Naive thymus-derived CD4-positive, alpha-beta T cell (primary cell): ENCODE measurements around the gene ERVFRD-1. TPM values are rescaled to one million over a fixed set of nuclear protein-coding genes. Genes with fewer than 3 reads are reported as not detected.
A peak's percentile ranks its signal among the peaks of the same experiment; 100 is the strongest.
"Not testable (repeated sequence)": the region's sequence is repeated elsewhere in the genome, so short reads cannot be mapped to it uniquely, and the experiment has no call there.

Experiments
- ATAC-seq: fragments of 150-1000 bp; cut with Tn5 transposase; 2 replicates; pipeline ENCODE4 v1.10.0; 2021; ENCODE audit warnings: mild to moderate bottlenecking, moderate library complexity
- CTCF ChIA-PET: fragments of 350-600 bp; sonication (Branson Sonifier 250); formaldehyde crosslinking; loops from one replicate; lab custom pipeline; 2021; ENCODE audit warnings: antibody characterized with exemption; lab: Charles Lee
- POLR2A ChIA-PET: fragments of 350-600 bp; sonication (Branson Sonifier 250); formaldehyde crosslinking; loops from one replicate; lab custom pipeline; 2021; ENCODE audit warnings: antibody characterized with exemption, inconsistent platforms; lab: Charles Lee
- DNase-seq, 9 donors: peaks; one replicate each; pipeline versions ENCODE4 v3.0.0 to v3.0.0-alpha.2; 2020 to 2022; ENCODE audit warnings: mixed read lengths in 1 of 9
- H3K27ac ChIP-seq: one replicate; pipeline ENCODE4 v1.7.0; 2013; ENCODE audit warnings: mild to moderate bottlenecking, low read depth, low read length, moderate library complexity
- H3K27me3 ChIP-seq, 2 donors: one replicate each; pipeline ENCODE4 v1.7.0; 2013; ENCODE audit warnings: low read length in 2 of 2, mild to moderate bottlenecking in 2 of 2, moderate library complexity in 2 of 2; ENCODE audit not compliant: control insufficient read depth in 2 of 2, insufficient read depth in 2 of 2
- H3K36me3 ChIP-seq, 3 experiments: 1 replicate in 2 of 3; 2 replicates in 1 of 3; pipeline ENCODE4 v1.7.0; 2013; ENCODE audit warnings: low read length in 3 of 3, mild to moderate bottlenecking in 3 of 3, moderate library complexity in 1 of 3; ENCODE audit not compliant: insufficient read depth in 3 of 3, control insufficient read depth in 2 of 3
- H3K4me1 ChIP-seq, 2 donors: one replicate each; pipeline ENCODE4 v1.7.0; 2013; ENCODE audit warnings: low read length in 2 of 2, mild to moderate bottlenecking in 2 of 2, moderate library complexity in 1 of 2; ENCODE audit not compliant: control insufficient read depth in 2 of 2, insufficient read depth in 2 of 2
- H3K4me3 ChIP-seq: 2 replicates; pipeline ENCODE4 v1.7.0; 2013; ENCODE audit warnings: mild to moderate bottlenecking, low read length
- H3K9me3 ChIP-seq, 3 experiments: 1 replicate in 2 of 3; 2 replicates in 1 of 3; pipeline ENCODE4 v1.7.0; 2013; ENCODE audit warnings: low read length in 3 of 3; ENCODE audit not compliant: control insufficient read depth in 2 of 3
- H3K27ac Mint-ChIP-seq, 9 donors: one replicate each; pipeline ENCODE4 v1.8.0; 2020 to 2022; ENCODE audit warnings: mixed read lengths in 9 of 9, mild to moderate bottlenecking in 8 of 9, moderate library complexity in 5 of 9, inconsistent platforms in 2 of 9
- H3K27me3 Mint-ChIP-seq, 5 donors: one replicate each; pipeline ENCODE4 v1.8.0; 2021 to 2022; ENCODE audit warnings: mixed read lengths in 5 of 5, mild to moderate bottlenecking in 1 of 5
- H3K36me3 Mint-ChIP-seq, 5 donors: one replicate each; pipeline ENCODE4 v1.8.0; 2020 to 2022; ENCODE audit warnings: mixed read lengths in 5 of 5, mild to moderate bottlenecking in 3 of 5, inconsistent platforms in 1 of 5
- H3K4me1 Mint-ChIP-seq, 7 donors: one replicate each; pipeline ENCODE4 v1.8.0; 2020 to 2022; ENCODE audit warnings: mixed read lengths in 7 of 7, mild to moderate bottlenecking in 3 of 7, inconsistent platforms in 1 of 7
- H3K4me3 Mint-ChIP-seq, 10 donors: one replicate each; pipeline ENCODE4 v1.8.0; 2020 to 2022; ENCODE audit warnings: mild to moderate bottlenecking in 10 of 10, mixed read lengths in 10 of 10, moderate library complexity in 6 of 10, inconsistent platforms in 2 of 10
- H3K9me3 Mint-ChIP-seq, 11 donors: one replicate each; pipeline ENCODE4 v1.8.0; 2020 to 2022; ENCODE audit warnings: mixed read lengths in 11 of 11, mild to moderate bottlenecking in 4 of 11, inconsistent platforms in 1 of 11, moderate library complexity in 1 of 11
- intact Hi-C, 2 donors: fragments of 100-400 bp; cut with micrococcal nuclease; formaldehyde crosslinking; loops; one replicate each; pipeline ENCODE4 v1.15.1; 2023
- polyA plus RNA-seq, 2 donors: library from polyadenylated mRNA; unstranded; fragments of 300-500 nt; fragmentation: Illumina TruSeq; gene quantifications; one replicate each; pipeline ENCODE4 v1.2.3, GENCODE V29; 2021
- total RNA-seq, 6 experiments: library from RNA in 5 of 6; stranded (reverse) in 5 of 6; gene quantifications; 1 replicate in 5 of 6; 2 replicates in 1 of 6; pipeline ENCODE4 v1.2.3 and lab custom pipeline; 2021 to 2026

Gene ERVFRD-1
- total and polyA plus RNA-seq, 7 experiments from 2014 or later: 0.11 to 0.33 (median 0.33) TPM; not detected in 4

- no peaks in the 10 kb centered on the region for H3K9me3 Mint-ChIP-seq
- no peak for ATAC-seq
- H3K27ac Mint-ChIP-seq: peak overlapping the region in 1 of 9 donors; percentile 36
- H3K36me3 ChIP-seq: peaks cover 0 to 8% (median 0%) of the 10 kb centered on the region in 3 experiments
- no peak overlapping the region for H3K27ac ChIP-seq
- no peaks in the 10 kb centered on the region for H3K27me3 Mint-ChIP-seq
- peaks cover 0 to 9% of the 10 kb centered on the region in 2 donors for H3K4me1 ChIP-seq
- intact Hi-C loops: loop anchor here (5.0 to 10.0 kb wide), 4 partner anchors 293 to 1028 kb away; no protein-coding TSS in a partner anchor
- H3K9me3 ChIP-seq: no peaks in the 10 kb centered on the region
- POLR2A ChIA-PET: no interaction called here
- H3K4me3 Mint-ChIP-seq: no peak overlapping the region
- peaks cover 8 to 14% (median 10%) of the 10 kb centered on the region in 7 donors for H3K4me1 Mint-ChIP-seq
- DNase-seq: no peak
- CTCF ChIA-PET: no interaction called here
- no peak overlapping the region for H3K4me3 ChIP-seq
- H3K27me3 ChIP-seq: no peaks in the 10 kb centered on the region
- no peaks in the 10 kb centered on the region for H3K36me3 Mint-ChIP-seq
These were observed 21.8 kb downstream of the ERVFRD-1 start for GRCh38 chr6:11089695-11090094.

- H3K4me1 Mint-ChIP-seq: not testable (repeated sequence)
These were observed 24.2 kb downstream of the ERVFRD-1 start for GRCh38 chr6:11087141-11087812.

GRCh38 chr6:11085758-11086435 is 25.6 kb downstream of the ERVFRD-1 start:
- Histone ChIP-seq H3K9me3 (no peaks in the 10 kb centered on the region), H3K27me3 (no peaks in the 10 kb centered on the region), H3K4me1 (no peaks in the 10 kb centered on the region), H3K4me3 (no peak overlapping the region), H3K36me3 (no peaks in the 10 kb centered on the region), H3K27ac (no peak overlapping the region)
- Mint-ChIP-seq H3K27ac (no peak overlapping the region), H3K27me3 (peaks cover 0 to 5% (median 3%) of the 10 kb centered on the region in 5 donors), H3K36me3 (no peaks in the 10 kb centered on the region), H3K4me3 (no peak overlapping the region), H3K9me3 (no peaks in the 10 kb centered on the region), H3K4me1 (no peaks in the 10 kb centered on the region)
- ChIA-PET CTCF (no interaction called here), POLR2A (no interaction called here)
- no peak for ATAC-seq
- no peak for DNase-seq
- intact Hi-C loops: no loop called here

More at GRCh38 chr6:11087141-11087812, 24.2 kb downstream of the ERVFRD-1 start:
- ATAC-seq, H3K4me1 ChIP-seq, POLR2A ChIA-PET, H3K36me3 ChIP-seq, H3K4me3 Mint-ChIP-seq, DNase-seq, H3K4me3 ChIP-seq, H3K9me3 ChIP-seq, intact Hi-C loops, H3K9me3 Mint-ChIP-seq, H3K36me3 Mint-ChIP-seq, H3K27ac ChIP-seq, H3K27me3 Mint-ChIP-seq, H3K27ac Mint-ChIP-seq, H3K27me3 ChIP-seq, CTCF ChIA-PET: not testable (repeated sequence)

GRCh38 chr6:11083956-11084355 is 27.6 kb downstream of the ERVFRD-1 start:
- no peaks in the 10 kb centered on the region for H3K9me3 ChIP-seq
- no peaks in the 10 kb centered on the region for H3K27me3 ChIP-seq
- H3K4me1 ChIP-seq: no peaks in the 10 kb centered on the region
- ATAC-seq (no peak), DNase-seq (no peak)
- H3K4me3 ChIP-seq: no peak overlapping the region
- no peaks in the 10 kb centered on the region for H3K36me3 ChIP-seq
- Mint-ChIP-seq H3K27me3 (peaks cover 0 to 5% (median 3%) of the 10 kb centered on the region in 5 donors), H3K27ac (no peak overlapping the region), H3K9me3 (no peaks in the 10 kb centered on the region), H3K4me3 (no peak overlapping the region), H3K36me3 (no peaks in the 10 kb centered on the region), H3K4me1 (no peaks in the 10 kb centered on the region)
- POLR2A ChIA-PET: no interaction called here
- intact Hi-C loops: no loop called here
- H3K27ac ChIP-seq: no peak overlapping the region
- CTCF ChIA-PET: interaction anchor here (1.4 kb wide), 1 partner anchor 10 kb away, joined by 3 read pairs; the partner anchor contains the start of gene SMIM13

GRCh38 chr6:11083491-11083890 is 28.0 kb downstream of the ERVFRD-1 start:
- H3K4me1 Mint-ChIP-seq: no peaks in the 10 kb centered on the region
- H3K4me3 Mint-ChIP-seq: no peak overlapping the region
- ChIA-PET POLR2A (no interaction called here), CTCF (interaction anchor here (1.4 kb wide), 1 partner anchor 10 kb away, joined by 3 read pairs; the partner anchor contains the start of gene SMIM13)
- ATAC-seq: no peak
- no peak overlapping the region for H3K27ac Mint-ChIP-seq
- intact Hi-C loops: no loop called here
- H3K27ac ChIP-seq: no peak overlapping the region
- H3K27me3 ChIP-seq: no peaks in the 10 kb centered on the region
- H3K4me3 ChIP-seq: no peak overlapping the region
- no peaks in the 10 kb centered on the region for H3K36me3 Mint-ChIP-seq
- no peaks in the 10 kb centered on the region for H3K4me1 ChIP-seq
- no peaks in the 10 kb centered on the region for H3K9me3 ChIP-seq
- peaks cover 0 to 5% (median 4%) of the 10 kb centered on the region in 5 donors for H3K27me3 Mint-ChIP-seq
- DNase-seq: no peak
- no peaks in the 10 kb centered on the region for H3K9me3 Mint-ChIP-seq
- H3K36me3 ChIP-seq: no peaks in the 10 kb centered on the region

GRCh38 chr6:11080296-11080695 is 31.2 kb downstream of the ERVFRD-1 start:
- Histone ChIP-seq H3K36me3 (no peaks in the 10 kb centered on the region), H3K4me1 (no peaks in the 10 kb centered on the region), H3K9me3 (no peaks in the 10 kb centered on the region), H3K4me3 (no peak overlapping the region), H3K27ac (no peak overlapping the region), H3K27me3 (no peaks in the 10 kb centered on the region)
- H3K4me3 Mint-ChIP-seq: no peak overlapping the region
- POLR2A ChIA-PET: no interaction called here
- no peak for ATAC-seq
- H3K4me1 Mint-ChIP-seq: no peaks in the 10 kb centered on the region
- H3K9me3 Mint-ChIP-seq: no peaks in the 10 kb centered on the region
- intact Hi-C loops: no loop called here
- no peak overlapping the region for H3K27ac Mint-ChIP-seq
- CTCF ChIA-PET: no interaction called here
- no peaks in the 10 kb centered on the region for H3K36me3 Mint-ChIP-seq
- DNase-seq: no peak
- H3K27me3 Mint-ChIP-seq: peaks cover 0 to 12% (median 4%) of the 10 kb centered on the region in 5 donors
